ENCODE data around the gene ZMIZ1.

DNA sequence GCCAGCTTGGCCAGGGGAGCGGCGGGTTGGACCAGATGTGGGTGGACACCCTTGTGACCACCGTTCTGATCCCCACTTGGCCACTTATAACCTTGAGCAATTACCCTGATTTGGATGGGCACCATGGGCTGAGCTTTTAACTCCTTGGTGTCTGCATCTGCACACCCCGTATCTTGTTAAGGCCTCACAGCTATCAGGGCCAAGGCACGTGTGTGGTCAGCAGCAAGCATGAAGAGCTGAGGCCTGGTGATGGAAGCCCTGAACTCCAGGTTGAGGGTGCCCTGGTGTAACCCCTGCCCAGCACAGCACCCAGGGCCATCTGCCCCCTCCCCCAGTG is 89.2 kb downstream of the ZMIZ1 start:
- TF ChIP-seq, protein P1, sequence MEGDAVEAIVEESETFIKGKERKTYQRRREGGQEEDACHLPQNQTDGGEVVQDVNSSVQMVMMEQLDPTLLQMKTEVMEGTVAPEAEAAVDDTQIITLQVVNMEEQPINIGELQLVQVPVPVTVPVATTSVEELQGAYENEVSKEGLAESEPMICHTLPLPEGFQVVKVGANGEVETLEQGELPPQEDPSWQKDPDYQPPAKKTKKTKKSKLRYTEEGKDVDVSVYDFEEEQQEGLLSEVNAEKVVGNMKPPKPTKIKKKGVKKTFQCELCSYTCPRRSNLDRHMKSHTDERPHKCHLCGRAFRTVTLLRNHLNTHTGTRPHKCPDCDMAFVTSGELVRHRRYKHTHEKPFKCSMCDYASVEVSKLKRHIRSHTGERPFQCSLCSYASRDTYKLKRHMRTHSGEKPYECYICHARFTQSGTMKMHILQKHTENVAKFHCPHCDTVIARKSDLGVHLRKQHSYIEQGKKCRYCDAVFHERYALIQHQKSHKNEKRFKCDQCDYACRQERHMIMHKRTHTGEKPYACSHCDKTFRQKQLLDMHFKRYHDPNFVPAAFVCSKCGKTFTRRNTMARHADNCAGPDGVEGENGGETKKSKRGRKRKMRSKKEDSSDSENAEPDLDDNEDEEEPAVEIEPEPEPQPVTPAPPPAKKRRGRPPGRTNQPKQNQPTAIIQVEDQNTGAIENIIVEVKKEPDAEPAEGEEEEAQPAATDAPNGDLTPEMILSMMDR (IDR thresholded peaks at IDR 0.05): no peak
- TF ChIP-seq ZFX (IDR thresholded peaks at IDR 0.05; ENCODE audit: borderline replicate concordance): no peak
